ENCODE measurements around the gene POLR3B.

The POLR3B gene

DNA sequence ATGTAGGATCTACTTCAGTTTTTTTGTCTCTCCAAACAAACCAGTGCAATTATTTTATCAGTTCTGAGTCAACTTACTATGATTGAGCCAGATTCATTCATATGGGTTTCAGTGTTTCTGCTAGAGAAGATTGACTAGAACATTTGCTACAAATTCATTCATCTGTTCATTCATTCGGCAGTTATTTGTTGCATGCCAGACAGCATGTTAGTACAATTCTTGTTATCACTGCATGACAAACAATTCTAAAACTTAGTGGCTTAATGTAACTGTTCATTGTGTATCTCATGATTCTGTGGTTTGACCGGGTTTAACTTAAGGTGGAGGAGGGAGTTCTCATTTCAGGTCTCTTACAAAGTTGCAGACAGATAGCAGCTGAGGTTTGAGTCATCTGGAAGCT, 52.3 kb downstream of the POLR3B start:
- no peak for DNase-seq (ENCODE audit: extremely low read depth in 1 of 2, low read depth in 1 of 2)

DNA sequence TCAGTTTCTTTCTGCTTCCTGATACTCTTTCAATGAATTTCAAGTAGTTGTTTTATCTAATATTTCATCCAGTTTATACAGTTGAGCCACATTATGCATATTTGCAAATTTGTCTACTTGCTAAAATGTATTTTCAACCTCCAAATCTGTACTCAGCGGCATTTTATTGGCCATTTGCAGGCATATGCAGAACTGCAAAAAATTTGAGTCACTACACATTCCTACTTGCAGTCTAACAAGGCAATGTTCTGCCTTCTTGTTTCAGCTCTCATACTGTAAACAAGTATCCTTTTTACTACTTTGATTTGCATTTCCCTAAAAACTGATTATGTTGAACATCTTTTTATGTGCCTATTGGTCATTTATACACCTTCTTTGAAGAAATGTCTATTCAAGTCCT, 55.0 kb downstream of the POLR3B start:
- DNase-seq (ENCODE audit: extremely low read depth in 1 of 2, low read depth in 1 of 2): no peak

DNA sequence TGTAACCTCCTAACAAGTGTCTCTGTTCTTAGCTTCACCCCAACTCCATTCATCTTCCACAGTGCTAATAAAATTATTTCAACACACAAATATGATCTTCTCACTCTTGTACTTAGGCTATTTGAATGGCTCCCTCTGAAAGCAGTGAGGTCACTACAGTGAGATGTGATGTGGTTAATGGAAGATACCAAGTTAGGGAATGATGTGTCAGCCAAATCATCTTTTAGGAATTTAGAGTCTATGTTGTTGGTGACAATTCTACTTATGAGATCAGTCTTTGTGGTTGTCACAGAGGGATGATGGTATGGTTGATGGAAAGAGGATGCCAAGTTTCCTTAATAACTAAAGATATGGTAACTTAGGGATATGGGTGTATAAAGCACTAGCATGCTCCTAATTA, 57.6 kb downstream of the POLR3B start:
- DNase-seq (ENCODE audit: extremely low read depth in 1 of 2, low read depth in 1 of 2): no peak

DNA sequence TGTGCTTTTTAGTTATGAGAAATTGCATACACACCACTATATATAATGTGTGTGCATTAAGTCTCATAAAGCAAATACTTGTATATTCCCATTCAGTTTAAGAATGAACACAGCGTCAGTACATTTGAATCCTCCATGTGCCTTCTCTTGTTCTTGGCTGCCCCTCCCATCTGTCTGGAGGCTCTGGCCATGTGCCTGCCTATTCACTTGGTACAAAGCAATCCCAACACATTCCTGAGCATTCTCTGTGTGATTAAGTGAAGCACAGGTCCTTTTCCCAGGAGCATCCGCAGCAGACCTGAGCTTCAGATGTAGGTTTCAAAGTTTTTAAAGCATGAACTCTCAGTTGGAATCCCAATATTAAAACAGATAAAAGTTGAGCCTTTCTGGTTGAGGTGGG, 58.7 kb downstream of the POLR3B start:
- DNase-seq (ENCODE audit: extremely low read depth in 1 of 2, low read depth in 1 of 2): no peak

DNA sequence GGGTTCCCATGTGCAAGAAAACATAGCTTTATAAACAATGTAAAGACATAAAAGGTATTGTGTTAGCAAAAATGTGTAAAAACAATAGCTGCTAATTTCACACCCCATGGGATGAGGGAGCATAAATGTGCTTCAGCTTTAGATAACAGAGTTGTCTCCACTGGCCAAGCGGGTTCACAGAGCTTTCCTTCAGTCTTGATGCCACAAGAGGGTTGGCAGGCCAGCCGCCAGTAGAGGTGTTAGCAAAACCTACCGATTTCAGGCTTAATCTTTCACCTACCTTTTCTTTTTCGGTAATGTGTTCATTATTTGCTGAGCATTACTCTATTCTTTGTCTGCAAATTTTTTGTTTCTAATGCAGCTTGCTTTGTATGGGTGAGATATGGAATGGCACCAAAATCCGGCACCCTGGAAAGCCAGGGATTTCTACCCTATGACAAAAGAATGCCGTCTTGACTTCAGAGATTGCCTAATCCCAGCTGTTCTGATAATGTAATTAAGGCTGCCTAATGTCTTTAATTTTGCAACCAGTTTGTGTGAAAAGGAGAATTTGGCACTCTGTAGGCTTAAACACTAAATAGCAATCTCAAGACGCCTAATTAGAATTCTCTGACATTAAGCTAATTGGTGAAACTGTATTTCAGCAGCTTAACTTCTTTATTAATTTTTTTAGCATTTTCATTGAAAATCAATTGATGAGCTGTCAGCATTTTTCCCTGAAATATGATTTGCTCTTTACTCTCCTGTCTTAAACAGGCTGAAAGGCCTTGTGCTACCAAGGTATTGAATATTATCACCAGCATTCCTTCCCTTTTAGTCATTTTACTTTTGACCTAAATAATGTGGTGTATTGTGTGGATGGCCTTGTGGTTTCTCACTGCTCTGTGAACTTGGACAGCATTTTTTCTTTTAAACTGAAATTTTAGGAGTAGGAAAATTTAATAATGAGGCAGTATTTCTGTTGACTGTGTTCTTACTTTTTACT, 60.7 kb downstream of the POLR3B start:
- no peak for DNase-seq (ENCODE audit: extremely low read depth in 1 of 2, low read depth in 1 of 2)

DNA sequence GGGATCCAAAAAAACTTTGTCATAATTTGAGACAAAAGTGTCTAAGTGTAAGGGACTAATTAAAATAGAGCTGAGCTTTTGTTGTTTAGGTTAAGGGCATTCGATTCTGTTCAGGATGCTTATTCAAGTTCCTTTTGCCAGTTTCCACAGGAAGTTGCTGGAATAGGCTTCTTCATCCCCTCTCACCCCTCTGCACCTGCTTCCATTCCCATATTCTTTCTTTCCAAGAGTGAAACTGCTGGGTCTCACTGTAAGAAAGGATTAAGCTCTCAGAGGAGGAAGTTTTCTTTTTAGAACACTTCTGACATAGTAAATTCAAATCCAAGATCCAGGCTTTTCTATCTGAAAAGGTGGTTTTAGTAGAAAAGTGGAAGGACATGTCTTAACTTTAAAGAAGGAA, 61.4 kb downstream of the POLR3B start:
- no peak for DNase-seq (ENCODE audit: extremely low read depth in 1 of 2, low read depth in 1 of 2)

DNA sequence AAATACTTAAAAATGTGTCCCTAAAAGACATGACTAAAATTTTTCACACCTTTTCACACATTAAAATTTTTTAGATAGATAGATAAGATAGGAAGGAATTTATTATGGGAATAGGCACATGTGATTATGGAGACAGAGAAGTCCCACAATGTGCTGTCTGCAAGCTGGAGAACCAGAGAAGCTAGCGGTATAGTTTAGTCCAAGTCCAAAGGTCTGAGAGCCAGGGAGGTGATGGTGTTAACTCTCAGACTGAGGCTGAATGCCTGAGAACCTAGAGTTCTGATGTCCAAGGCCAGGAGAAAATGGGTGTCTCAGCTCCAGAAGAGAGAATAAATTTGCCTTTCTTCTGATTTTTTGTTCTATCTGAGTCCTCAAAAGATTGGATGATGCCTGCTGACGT, 65.7 kb downstream of the POLR3B start:
- DNase-seq (ENCODE audit: extremely low read depth in 1 of 2, low read depth in 1 of 2): no peak

DNA sequence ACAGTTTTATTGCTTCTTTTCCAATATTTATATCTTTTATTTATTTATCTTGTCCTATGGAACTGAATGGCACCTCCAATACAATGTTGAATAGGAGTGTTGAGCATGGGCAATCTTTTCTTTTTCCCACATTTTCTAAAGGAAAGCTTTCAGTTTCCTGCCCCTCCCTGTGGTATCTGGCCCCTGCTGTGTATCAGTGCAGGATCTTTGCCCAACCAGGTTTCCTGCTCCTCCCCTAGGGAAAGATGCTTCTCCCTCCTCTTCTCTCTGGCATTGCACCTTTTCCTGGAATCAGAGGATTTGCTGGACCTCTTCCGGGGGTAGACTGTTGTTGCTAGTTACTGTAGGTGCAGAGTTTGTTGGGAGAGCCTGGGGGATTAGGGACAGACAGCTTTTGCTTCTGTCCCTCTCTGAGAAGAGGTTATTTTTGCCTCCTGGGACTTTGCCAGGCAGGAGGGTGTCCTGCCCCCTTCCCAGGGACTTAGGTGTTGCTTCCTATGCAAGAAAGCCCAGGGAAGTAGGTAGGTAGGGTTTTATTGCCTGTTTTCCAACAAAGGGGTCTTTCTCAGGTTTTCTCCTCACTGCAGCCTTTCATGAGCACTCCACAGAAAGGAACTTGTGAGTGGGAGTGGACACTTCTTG, 67.6 kb downstream of the POLR3B start:
- DNase-seq (ENCODE audit: extremely low read depth in 1 of 2, low read depth in 1 of 2): no peak

DNA sequence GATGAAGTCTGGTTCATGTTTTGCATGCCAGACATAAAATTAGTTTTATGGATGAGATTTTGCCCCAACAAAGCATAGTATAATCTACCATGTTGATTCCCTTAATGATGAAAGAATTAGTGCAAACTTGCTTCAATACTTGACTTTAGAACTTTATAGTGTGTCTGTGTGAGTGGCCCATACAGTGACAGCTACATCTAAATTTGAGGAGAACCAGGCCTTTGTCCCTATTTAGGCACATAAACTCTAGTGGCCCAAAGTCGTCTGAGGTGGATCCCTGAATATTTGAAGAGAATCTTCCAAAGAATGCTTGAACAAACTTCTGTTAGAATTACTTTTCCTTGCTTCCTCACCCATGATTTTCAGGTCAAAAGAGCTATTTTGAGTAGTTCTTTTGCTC, 70.4 kb downstream of the POLR3B start:
- no peak for DNase-seq (ENCODE audit: extremely low read depth in 1 of 2, low read depth in 1 of 2)

DNA sequence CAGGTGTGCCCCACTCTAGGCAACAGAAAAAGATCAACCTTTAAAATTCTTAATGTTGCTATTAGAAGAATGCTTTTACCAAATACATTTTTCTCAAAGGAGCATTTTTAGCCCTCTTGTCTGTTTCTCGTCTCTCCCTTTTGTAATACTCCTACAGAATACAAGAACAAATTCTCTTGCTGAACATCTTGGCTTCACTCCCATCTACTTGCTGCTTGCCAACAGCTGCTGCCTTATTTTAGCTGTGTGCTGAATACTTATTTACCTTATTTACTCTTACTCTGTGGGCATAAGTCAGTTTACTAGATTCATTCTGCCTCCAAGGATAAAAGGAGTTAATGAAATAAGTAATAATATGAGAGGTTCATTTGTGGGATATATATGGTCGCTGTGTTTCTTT, 70.8 kb downstream of the POLR3B start:
- DNase-seq (ENCODE audit: extremely low read depth in 1 of 2, low read depth in 1 of 2): no peak

DNA sequence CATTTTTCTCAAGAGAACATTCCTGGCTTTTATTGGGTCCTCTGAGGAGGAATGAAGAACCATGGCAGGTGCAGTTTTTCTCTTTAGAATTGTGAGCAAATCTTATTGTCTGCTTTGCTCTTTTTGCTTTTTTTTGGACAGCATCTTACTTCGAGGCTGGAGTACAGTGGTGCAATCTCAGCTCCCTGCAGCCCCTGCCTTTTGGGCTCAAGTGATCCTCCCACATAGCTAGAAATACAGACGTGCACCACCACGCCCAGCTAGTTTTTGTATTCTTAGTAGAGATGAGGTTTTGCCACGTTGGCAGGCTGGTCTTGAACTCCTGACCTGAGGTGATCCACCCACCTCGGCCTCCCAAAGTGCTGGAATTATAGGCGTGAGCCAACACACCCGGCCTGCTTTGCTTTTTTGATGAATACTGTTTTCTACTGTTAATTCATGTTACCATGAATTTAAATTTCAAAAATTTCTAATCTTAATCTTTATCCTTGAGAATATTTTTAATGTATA, 71.5 kb downstream of the POLR3B start:
- DNase-seq (ENCODE audit: extremely low read depth in 1 of 2, low read depth in 1 of 2): no peak

DNA sequence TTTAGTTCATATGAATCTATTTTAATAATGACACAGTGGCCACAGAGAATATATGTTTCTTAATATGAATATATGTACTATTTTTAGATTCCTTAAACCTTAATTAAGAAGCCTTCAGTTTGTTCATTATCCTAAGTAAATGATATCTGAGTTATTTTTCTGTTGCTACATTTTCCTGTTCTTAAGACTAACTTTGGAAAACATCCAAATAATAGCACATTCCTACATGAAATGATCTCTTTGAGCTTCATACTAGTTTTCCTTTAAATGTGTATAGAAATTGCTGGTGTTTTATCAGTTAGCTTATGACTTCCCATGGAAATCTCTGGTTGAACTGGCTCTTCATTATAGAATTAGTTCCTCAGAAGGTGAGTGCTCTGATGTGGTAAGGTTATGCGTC, 72.1 kb downstream of the POLR3B start:
- DNase-seq (ENCODE audit: extremely low read depth in 1 of 2, low read depth in 1 of 2): no peak

DNA sequence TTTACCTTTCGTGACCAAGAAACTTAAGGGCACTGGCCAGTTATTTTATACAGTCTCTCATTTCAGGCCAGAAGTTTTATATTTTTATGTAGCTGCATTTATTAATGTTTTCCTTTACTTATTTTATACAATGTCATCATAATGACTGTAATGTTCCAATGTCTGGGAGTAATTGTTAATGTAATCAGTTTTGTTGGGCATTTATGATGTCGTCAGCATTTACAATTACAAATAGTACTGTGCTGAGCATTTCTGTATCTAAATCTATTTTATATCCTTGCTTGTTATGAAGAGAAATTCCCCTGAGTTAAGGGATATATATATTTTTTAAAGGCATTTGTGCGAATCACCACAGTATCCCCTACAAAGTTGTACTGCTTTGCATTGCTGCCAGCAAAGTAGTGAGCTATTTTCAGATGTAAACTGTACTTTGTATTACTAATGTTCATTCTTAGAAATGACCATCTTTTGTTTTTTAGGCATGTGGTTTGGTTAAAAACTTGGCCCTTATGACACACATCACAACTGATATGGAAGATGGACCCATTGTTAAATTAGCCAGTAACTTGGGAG, 74.4 kb downstream of the POLR3B start:
- DNase-seq (ENCODE audit: extremely low read depth in 1 of 2, low read depth in 1 of 2): no peak

DNA sequence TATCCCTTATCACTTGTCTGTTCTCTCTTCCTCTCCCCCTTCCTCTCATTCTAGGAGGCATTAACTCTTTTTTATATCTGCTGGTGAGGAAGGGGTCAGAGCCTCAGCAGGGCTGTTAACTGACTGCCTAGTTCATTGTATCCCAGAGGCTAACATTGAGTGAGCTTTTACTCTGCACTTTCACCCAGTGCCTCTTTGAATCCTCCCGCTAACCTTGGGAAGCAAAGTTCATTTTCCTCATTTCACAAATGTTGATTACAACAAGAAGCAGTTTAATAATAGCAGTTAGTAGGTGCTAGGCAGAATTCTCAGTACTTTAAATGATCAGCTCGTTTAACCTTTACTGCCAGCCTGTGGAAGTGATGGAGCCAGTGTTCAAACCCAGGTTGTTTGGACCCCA, 75.5 kb downstream of the POLR3B start:
- DNase-seq (ENCODE audit: extremely low read depth in 1 of 2, low read depth in 1 of 2): no peak

DNA sequence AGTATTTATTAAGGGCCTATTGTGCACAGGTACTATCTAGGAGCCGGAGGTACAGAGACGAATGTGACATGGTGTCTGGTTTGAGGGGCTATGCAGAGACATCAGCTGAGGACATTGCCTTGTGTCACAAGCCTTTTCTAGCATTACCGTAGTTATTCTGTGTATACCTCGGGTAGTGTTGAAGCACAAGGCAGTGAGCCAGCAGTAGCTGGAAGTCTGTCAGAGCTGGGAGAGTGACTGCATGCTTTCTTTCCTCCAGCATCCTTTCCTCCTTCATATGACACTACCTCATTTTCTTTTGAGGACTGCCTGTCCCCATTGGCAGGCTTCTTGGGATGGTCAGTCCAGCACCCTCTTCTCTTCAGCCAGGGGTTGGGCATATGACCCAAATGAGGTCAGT, 77.0 kb downstream of the POLR3B start:
- DNase-seq (ENCODE audit: extremely low read depth in 1 of 2, low read depth in 1 of 2): no peak

DNA sequence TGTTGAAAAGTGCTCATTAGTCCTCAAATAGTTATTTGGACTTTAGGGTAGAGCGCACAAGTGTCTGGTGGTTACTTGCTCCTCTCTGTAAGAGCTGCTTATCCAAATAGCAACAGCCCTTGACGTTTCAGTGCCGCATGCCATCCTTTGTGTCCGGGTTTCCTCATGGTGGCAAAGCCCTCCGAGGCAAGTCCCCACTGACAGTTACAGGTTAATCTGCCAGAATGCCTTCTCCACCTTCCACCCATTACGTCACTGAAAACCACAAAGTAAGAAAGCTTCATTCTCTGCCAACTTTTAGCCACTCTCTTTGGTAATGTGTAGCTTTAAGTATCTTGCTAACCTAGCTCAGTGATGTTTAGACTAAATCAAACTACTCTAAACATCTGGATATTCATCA, 78.6 kb downstream of the POLR3B start:
- DNase-seq (ENCODE audit: extremely low read depth in 1 of 2, low read depth in 1 of 2): no peak

DNA sequence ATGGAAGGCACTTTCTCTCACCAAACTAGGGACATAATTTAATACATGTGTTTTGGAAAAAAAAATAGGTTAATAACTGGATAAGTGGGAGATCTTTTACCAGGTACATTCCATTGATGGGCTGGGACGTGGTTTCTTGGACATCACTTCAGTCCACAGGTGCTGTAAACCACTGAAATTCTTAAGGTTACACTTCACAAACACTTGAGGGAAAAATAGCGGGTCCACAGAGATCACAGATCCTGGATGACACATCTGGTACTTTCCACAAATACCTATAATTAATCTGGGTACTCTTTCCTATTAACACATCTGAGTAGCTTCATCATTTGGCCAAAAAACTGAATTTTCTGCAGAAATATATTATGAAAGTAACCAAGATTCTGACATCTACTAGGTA, 85.0 kb downstream of the POLR3B start:
- no peak for DNase-seq (ENCODE audit: extremely low read depth in 1 of 2, low read depth in 1 of 2)

DNA sequence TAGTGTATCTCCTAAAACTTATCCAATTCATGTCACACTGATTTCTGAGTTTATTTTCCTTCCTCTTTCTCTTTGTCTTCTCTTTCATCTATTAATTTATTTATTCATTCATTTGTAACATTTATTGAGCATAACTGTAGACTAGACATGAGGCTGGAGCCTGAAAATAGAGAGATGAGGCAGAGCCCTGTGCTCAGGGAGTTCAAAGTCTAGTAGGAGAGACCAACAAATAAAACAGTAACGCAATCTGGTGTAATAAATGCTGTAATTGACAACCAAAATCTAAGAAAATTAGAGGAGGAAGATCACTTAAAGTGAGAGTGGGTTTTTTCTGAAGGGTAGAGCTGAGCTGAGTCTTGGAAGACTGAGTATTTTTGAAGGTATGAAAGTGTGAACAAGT, 87.5 kb downstream of the POLR3B start:
- no peak for DNase-seq (ENCODE audit: extremely low read depth in 1 of 2, low read depth in 1 of 2)

DNA sequence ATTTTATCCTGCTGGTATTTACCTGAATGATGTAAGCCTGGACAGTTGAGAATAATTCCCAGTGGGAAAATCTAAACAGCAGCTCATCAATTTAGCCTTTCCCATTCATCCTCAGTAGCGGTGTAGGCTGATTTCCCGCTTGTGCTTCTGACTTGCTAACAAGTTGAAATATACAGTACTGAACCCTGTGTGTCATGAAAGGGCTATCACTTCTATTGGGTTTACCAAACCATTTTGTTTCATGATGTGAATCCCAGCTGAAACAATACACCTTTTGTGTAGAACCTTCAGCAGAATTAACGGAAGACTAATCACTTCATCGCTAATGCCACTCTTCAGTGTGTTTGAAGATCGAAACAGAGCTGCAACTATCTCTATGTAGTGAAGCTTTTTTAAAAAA, 88.4 kb downstream of the POLR3B start:
- DNase-seq (ENCODE audit: extremely low read depth in 1 of 2, low read depth in 1 of 2): no peak

DNA sequence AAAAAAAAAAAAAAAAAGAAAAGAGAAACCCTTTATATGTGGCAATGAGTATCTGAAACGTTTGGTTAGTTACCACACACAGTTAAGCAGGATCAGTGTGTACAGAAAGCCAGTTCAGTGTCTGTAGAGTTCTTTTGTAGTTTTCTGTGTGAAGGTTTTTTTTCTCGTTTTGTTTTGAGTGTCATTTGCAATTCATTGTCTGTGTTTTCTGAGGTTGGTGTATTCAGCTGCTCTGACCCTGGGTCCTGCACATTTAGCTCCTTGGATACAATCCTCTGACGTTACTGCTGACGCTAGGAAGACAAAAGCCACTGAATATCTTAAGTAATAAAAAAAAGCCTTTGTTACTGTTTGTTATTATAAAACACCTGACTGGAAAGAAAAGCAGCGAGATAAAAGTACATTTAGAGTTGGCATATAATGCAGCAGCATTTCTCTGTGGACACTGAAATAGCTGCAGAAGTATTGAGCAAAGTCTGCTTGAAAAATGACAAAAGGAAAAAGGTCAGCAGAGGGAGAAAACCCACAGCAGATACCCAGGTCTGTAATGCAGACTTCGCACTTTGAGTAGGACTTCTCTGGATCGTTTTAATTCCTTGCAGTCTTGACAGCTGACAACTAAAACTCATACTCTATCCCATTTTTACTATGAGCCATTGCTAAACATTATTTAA, 89.0 kb downstream of the POLR3B start:
- no peak for DNase-seq (ENCODE audit: extremely low read depth in 1 of 2, low read depth in 1 of 2)

DNA sequence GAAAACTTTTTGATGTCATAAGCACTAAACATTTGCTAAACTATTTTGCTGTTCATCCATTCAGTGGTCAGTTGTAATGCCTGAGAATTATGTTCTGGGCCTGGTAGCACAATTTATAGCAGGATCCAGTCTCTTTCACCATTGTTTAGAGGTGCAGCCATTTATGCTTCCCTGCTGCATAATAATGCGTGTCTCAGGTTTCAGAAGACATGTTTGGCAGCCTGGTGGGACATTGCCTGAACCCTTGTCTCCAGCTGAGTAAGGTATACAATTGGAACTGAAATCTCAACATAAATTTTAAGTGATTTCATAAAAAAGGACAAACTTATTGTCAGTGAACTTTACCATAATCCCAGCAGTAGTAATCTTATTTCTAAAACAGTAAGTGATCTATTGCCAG, 94.8 kb downstream of the POLR3B start:
- no peak for DNase-seq (ENCODE audit: extremely low read depth in 1 of 2, low read depth in 1 of 2)
